Measurements from ENCODE around the gene IQSEC1. TPM values are rescaled to one million over a fixed set of nuclear protein-coding genes. Genes with fewer than 3 reads are reported as not detected.

Gene IQSEC1
- total and polyA plus RNA-seq, 2 donors (not counting 3 experiments of a cell fraction or from before 2014, with no cell fraction given), result 5.2 to 18.0 TPM

DNA sequence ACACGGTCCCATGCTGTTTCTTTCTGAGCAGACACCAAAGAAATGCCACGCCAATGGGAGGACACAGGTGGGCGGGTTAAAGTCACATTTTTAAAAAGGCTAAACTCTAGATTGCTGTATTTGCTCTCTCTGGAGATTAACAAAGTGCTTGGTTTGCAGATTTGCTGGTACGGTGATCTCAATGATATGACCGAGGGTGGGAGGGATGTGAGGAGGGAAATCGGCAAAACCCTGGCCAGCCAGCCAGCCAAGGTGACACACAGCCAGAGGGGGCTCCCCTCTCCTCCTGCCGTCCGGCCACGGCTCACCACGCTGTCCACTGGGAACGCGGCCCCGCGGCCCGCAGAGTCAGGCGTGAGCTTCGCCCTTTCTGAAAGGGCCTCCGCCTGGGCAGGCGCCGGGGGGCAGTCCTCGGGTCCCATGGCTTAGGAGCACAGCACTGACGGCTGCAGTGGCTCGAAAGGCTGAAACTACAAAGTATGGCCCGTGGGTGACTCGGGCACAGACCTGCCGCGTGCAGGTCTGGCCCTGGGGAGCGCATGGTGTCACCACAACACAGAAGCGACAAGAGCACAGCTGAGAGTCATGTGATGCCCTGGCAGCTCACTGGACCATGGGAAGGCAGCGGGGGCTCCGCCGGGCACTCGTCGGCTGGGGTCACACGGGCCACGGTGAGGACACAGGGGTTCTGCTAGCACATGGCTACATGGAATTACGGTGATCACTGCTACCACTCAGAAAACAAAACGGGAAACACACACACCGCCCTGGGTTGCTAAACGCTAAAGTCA, 174.1 kb downstream of the IQSEC1 start:
- no peaks in the 10 kb centered on the region for H3K27me3 ChIP-seq (ENCODE audit: control insufficient read depth in 2 of 2, insufficient read depth in 2 of 2, low read length in 2 of 2)
- intact Hi-C loops (cut with micrococcal nuclease), result no loop called here
- H3K79me2 ChIP-seq (ENCODE audit: control insufficient read depth, insufficient read depth, low read length), result no peaks in the 10 kb centered on the region
- BruUV-seq (replicated peaks), result no TSS peak
- H3K4me1 ChIP-seq (ENCODE audit: control insufficient read depth, extremely low read depth, insufficient read depth, low read length), result no peaks in the 10 kb centered on the region
- no peak for TF ChIP-seq GATA2 (IDR thresholded peaks at IDR 0.05; ENCODE audit: insufficient read depth, insufficient read length, low read depth, low read length)
- no peak for TF ChIP-seq CTCF (IDR thresholded peaks at IDR 0.05; ENCODE audit: extremely low read depth in 1 of 2, insufficient read depth in 1 of 2, low read depth in 1 of 2, low read length in 2 of 2)
- TF ChIP-seq FOS (IDR thresholded peaks at IDR 0.05; ENCODE audit: borderline replicate concordance, insufficient read depth, low read length), result no peak
- TF ChIP-seq POLR2A (IDR thresholded peaks at IDR 0.05; ENCODE audit: low read depth, low read length), result no peak
- TF ChIP-seq MYC (IDR thresholded peaks at IDR 0.05; ENCODE audit: low read depth, low read length), result no peak
- TF ChIP-seq JUN (IDR thresholded peaks at IDR 0.05; ENCODE audit: borderline replicate concordance, insufficient read depth, insufficient read length, low read depth), result no peak
- no peak for TF ChIP-seq POLR2AphosphoS5 (IDR thresholded peaks at IDR 0.05; ENCODE audit: insufficient read depth, low read depth, low read length)
- no peak overlapping the region for H3K9ac ChIP-seq (replicated peaks; ENCODE audit: extremely low read depth, insufficient read depth, low read length)
- H3K36me3 ChIP-seq (ENCODE audit: control insufficient read depth in 2 of 2, extremely low read depth in 1 of 2, insufficient read depth in 2 of 2, low read length in 2 of 2), result no peaks in the 10 kb centered on the region
- H3K9me1 ChIP-seq (replicated peaks; ENCODE audit: control insufficient read depth, extremely low read depth, insufficient read depth, low read length), result no peaks in the 10 kb centered on the region
- POLR2A ChIA-PET, result no interaction called here
- no peaks in the 10 kb centered on the region for H3K9me3 ChIP-seq (replicated peaks; ENCODE audit: control insufficient read depth, insufficient read depth, low read length)
- no peaks in the 10 kb centered on the region for H4K20me1 ChIP-seq (replicated peaks; ENCODE audit: control insufficient read depth, extremely low read depth, insufficient read depth, low read length)
- dilution Hi-C loops (cut with MboI; ENCODE audit: extremely low pct_ligation_motif_present, low sequenced_read_pairs), result no loop called here
- CTCF ChIA-PET, result interaction anchor here (1.8 kb wide), 1 partner anchor 85 kb away, joined by 7 read pairs; no protein-coding TSS in a partner anchor
- no peak overlapping the region for H3K4me3 ChIP-seq (replicated peaks in 1 of 3; ENCODE audit: insufficient read depth in 1 of 3, low read depth in 1 of 3, low read length in 3 of 3)
- DNase-seq (ENCODE audit: low read depth, low spot score) (no peak), FAIRE-seq (no peak)
- no peak overlapping the region for H3K27ac ChIP-seq (ENCODE audit: insufficient read depth, low read depth, low read length)
- H3K4me2 ChIP-seq (ENCODE audit: insufficient read depth, low read length), result no peak overlapping the region
- no peak overlapping the region for H2AFZ ChIP-seq (ENCODE audit: low read depth, low read length)
